Osteocyte (in vitro differentiated cells): ENCODE results near the gene FAM163A. TPM values are rescaled to one million over a fixed set of nuclear protein-coding genes. Genes with fewer than 3 reads are reported as not detected.

Source experiments
- DNase-seq: peaks from one replicate; pipeline ENCODE4 v3.0.0; 2021; ENCODE audit warnings: mixed read lengths; ENCODE audit not compliant: unreplicated experiment; ENCODE audit errors: extremely low spot score
- H3K27ac Mint-ChIP-seq: one replicate; pipeline ENCODE4 v1.8.0; 2021; ENCODE audit warnings: mild to moderate bottlenecking, mixed read lengths; ENCODE audit not compliant: unreplicated experiment
- H3K27me3 Mint-ChIP-seq: one replicate; pipeline ENCODE4 v1.8.0; 2021; ENCODE audit warnings: mixed read lengths; ENCODE audit not compliant: unreplicated experiment
- H3K36me3 Mint-ChIP-seq: one replicate; pipeline ENCODE4 v1.8.0; 2021; ENCODE audit warnings: mixed read lengths; ENCODE audit not compliant: unreplicated experiment
- H3K4me1 Mint-ChIP-seq: one replicate; pipeline ENCODE4 v1.8.0; 2021; ENCODE audit warnings: mixed read lengths; ENCODE audit not compliant: unreplicated experiment
- H3K4me3 Mint-ChIP-seq: one replicate; pipeline ENCODE4 v1.8.0; 2021; ENCODE audit warnings: mild to moderate bottlenecking, moderate library complexity, mixed read lengths; ENCODE audit not compliant: unreplicated experiment
- H3K9me3 Mint-ChIP-seq: one replicate; pipeline ENCODE4 v1.8.0; 2021; ENCODE audit warnings: mixed read lengths; ENCODE audit not compliant: unreplicated experiment
- CTCF ChIP-seq: fragments of 200-600 bp; sonication (generic); IDR thresholded peaks from 2 replicates; pipeline ENCODE4 v1.5.0; 2021; ENCODE audit warnings: antibody characterized with exemption, mild to moderate bottlenecking, moderate library complexity
- total RNA-seq: library from RNA; stranded (reverse); gene quantifications from 2 replicates; pipeline ENCODE4 v1.2.1, GENCODE V29; 2021

Gene FAM163A
- total RNA-seq, 1 donor from 2014 or later, result not detected

GRCh38 chr1:179809506-179810366, 66.6 kb downstream of the FAM163A start:
- DNase-seq, result no peak
- no peak overlapping the region for H3K27ac Mint-ChIP-seq

GRCh38 chr1:179810367-179810715, 67.2 kb downstream of the FAM163A start:
- DNase-seq, result no peak
- TF ChIP-seq CTCF, result no peak
- Mint-ChIP-seq H3K4me1 (peaks cover 13% of the 10 kb centered on the region), H3K36me3 (no peaks in the 10 kb centered on the region), H3K4me3 (no peak overlapping the region), H3K27me3 (peaks cover 33% of the 10 kb centered on the region), H3K9me3 (no peaks in the 10 kb centered on the region), H3K27ac (no peak overlapping the region)

More at GRCh38 chr1:179809506-179810366, 66.6 kb downstream of the FAM163A start:
- H3K9me3 Mint-ChIP-seq, result no peaks in the 10 kb centered on the region
- no peaks in the 10 kb centered on the region for H3K36me3 Mint-ChIP-seq
- no peak overlapping the region for H3K4me3 Mint-ChIP-seq
- H3K4me1 Mint-ChIP-seq, result peaks cover 7% of the 10 kb centered on the region
- peak; percentile 90 for TF ChIP-seq CTCF
- peaks cover 33% of the 10 kb centered on the region for H3K27me3 Mint-ChIP-seq

- Mint-ChIP-seq H3K36me3 (no peaks in the 10 kb centered on the region), H3K27ac (no peak overlapping the region), H3K4me1 (peaks cover 20% of the 10 kb centered on the region), H3K4me3 (no peak overlapping the region), H3K27me3 (peaks cover 31% of the 10 kb centered on the region), H3K9me3 (no peaks in the 10 kb centered on the region)
- DNase-seq, result no peak
- TF ChIP-seq CTCF, result no peak
Observed at GRCh38 chr1:179812501-179813292, 69.6 kb downstream of the FAM163A start.

- H3K36me3 Mint-ChIP-seq, result no peaks in the 10 kb centered on the region
- H3K4me3 Mint-ChIP-seq, result peak overlapping the region; percentile 83
- TF ChIP-seq CTCF, result no peak
- peaks cover 31% of the 10 kb centered on the region for H3K27me3 Mint-ChIP-seq
- H3K4me1 Mint-ChIP-seq, result peaks cover 26% of the 10 kb centered on the region
- H3K27ac Mint-ChIP-seq, result no peak overlapping the region
- no peak for DNase-seq
- no peaks in the 10 kb centered on the region for H3K9me3 Mint-ChIP-seq
Observed at GRCh38 chr1:179813626-179814545, 70.8 kb downstream of the FAM163A start.
